Stimulated activated naive CD8-positive, alpha-beta T cell treated with anti-CD3 and anti-CD28 coated beads, Interleukin-15, Interleukin-2, amounts not matched to agents 100 ng/mL and 50 ng/mL, for 24 hours (primary cell): ENCODE measurements around the gene RALGPS2.
A peak's percentile ranks its signal among the peaks of the same experiment; 100 is the strongest.
"Not testable (repeated sequence)": the region's sequence is repeated elsewhere in the genome, so short reads cannot be mapped to it uniquely, and the experiment has no call there.

Source experiments
- H3K27ac Mint-ChIP-seq: one replicate; pipeline ENCODE4 v1.8.0; 2021; ENCODE audit warnings: mild to moderate bottlenecking, mixed read lengths
- H3K27me3 Mint-ChIP-seq: one replicate; pipeline ENCODE4 v1.8.0; 2021; ENCODE audit warnings: mixed read lengths
- H3K36me3 Mint-ChIP-seq: one replicate; pipeline ENCODE4 v1.8.0; 2021; ENCODE audit warnings: low read depth, mixed read lengths
- H3K4me1 Mint-ChIP-seq: one replicate; pipeline ENCODE4 v1.8.0; 2021; ENCODE audit warnings: low read depth, mixed read lengths
- H3K4me3 Mint-ChIP-seq: one replicate; pipeline ENCODE4 v1.8.0; 2021; ENCODE audit warnings: mild to moderate bottlenecking, mixed read lengths
- H3K9me3 Mint-ChIP-seq: one replicate; pipeline ENCODE4 v1.8.0; 2021; ENCODE audit warnings: mixed read lengths

Gene RALGPS2

DNA sequence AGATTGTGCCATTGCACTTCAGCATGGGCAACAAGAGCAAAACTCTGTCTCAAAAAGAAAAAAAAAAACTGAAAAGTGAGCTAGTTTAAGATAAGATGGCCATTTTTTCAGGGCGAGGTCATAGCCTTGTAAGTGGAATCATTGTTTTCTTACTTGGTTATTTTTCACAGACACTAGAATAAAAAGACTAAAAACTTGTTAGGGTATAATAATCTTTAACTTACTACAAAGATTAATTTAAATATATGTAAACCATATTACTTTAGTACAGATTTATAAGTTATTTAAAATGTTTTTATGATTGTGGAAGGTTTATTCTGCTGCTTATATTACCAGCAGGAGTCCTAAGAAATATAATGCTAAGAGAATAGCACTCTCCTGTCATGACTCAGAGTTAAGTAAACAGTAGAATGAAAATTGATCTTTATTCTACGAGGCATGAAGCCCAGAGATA, 122.4 kb downstream of the RALGPS2 start:
- Mint-ChIP-seq H3K27ac (no peak overlapping the region), H3K4me3 (no peak overlapping the region), H3K36me3 (no peaks in the 10 kb centered on the region), H3K27me3 (no peaks in the 10 kb centered on the region), H3K9me3 (no peaks in the 10 kb centered on the region), H3K4me1 (no peaks in the 10 kb centered on the region)

DNA sequence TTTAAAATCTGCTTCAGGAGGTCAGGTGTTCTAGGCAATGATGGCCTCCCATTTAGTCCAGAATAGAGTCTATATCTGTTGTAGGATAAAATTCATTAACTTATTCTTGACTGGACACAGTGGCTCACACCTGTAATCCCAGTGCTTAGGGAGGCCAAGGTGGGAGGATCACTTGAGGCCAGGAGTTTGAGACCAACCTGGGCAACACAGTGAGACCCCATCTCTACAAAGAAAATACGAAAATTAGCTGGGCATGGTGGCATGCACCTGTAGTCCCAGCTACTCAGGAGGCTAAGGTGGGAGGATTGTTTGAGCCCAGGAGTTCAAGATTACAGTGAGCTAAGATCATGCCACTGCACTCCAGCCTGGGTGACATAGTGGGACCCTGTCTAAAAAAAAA, 122.9 kb downstream of the RALGPS2 start:
- not testable (repeated sequence) for H3K27ac Mint-ChIP-seq, H3K27me3 Mint-ChIP-seq, H3K9me3 Mint-ChIP-seq, H3K36me3 Mint-ChIP-seq, H3K4me3 Mint-ChIP-seq, H3K4me1 Mint-ChIP-seq

DNA sequence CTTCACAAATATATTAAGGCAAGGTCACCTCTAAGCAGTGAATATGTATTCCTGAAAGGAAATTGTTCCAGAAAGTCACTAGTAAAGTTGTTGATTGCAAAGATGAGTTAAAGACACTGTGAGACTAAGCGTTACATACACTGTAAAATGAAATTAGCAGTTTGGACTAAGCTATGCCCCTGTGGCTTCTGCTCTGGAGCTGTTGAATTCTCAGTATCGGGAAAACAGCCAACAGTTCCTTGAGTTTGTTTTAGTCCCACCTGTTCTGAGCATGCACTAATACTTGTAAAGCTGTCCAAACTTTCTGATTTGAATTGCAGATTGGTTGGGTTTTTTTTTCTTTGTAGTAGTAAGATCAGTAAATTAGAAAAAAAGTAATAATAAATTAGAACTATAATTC, 124.9 kb downstream of the RALGPS2 start:
- Mint-ChIP-seq H3K9me3 (no peaks in the 10 kb centered on the region), H3K27ac (no peak overlapping the region), H3K4me3 (no peak overlapping the region), H3K4me1 (no peaks in the 10 kb centered on the region), H3K36me3 (no peaks in the 10 kb centered on the region), H3K27me3 (no peaks in the 10 kb centered on the region)

DNA sequence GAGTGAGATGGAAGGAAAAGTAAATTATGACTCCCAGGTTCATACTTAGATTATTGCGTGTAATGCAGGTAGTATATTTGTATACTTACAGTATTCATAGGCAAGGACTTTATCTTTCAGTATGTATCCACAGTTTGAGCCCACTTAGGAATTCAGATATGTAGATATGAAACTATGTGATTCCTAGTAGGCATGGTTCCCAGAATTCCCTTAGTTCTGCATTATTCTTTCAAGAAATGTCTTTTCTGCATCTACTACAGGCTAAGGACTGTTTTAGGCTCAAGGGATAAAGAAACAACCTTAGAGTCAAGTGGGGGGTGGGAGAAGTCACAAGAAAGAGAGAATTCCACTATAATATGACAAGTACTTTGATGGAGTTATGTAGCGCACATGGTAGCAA, 132.1 kb downstream of the RALGPS2 start:
- Mint-ChIP-seq H3K36me3 (peaks cover 8% of the 10 kb centered on the region), H3K27ac (no peak overlapping the region), H3K4me3 (no peak overlapping the region), H3K27me3 (no peaks in the 10 kb centered on the region), H3K4me1 (no peaks in the 10 kb centered on the region), H3K9me3 (no peaks in the 10 kb centered on the region)

DNA sequence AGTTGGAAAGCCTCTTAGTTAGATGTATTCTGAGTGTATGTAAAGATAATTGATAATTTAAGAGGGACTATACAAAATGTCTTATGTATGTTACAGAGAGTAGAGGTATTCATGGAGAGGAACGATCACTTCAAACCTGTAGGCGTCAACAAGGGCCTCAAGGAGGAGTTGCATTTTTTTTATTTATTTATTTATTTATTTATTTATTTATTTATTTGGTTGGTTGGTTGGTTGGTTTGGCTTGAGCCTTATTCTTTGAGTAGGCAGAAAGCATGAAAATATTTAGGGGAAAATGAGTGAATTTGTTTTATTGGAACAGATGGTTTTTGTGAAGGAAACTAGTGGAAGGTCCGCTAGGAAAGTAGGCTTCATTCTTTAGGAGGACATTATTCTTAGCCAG, 137.4 kb downstream of the RALGPS2 start:
- peaks cover 4% of the 10 kb centered on the region for H3K4me1 Mint-ChIP-seq
- peaks cover 15% of the 10 kb centered on the region for H3K36me3 Mint-ChIP-seq
- no peak overlapping the region for H3K4me3 Mint-ChIP-seq
- H3K27me3 Mint-ChIP-seq: no peaks in the 10 kb centered on the region
- H3K27ac Mint-ChIP-seq: no peak overlapping the region
- H3K9me3 Mint-ChIP-seq: no peaks in the 10 kb centered on the region

DNA sequence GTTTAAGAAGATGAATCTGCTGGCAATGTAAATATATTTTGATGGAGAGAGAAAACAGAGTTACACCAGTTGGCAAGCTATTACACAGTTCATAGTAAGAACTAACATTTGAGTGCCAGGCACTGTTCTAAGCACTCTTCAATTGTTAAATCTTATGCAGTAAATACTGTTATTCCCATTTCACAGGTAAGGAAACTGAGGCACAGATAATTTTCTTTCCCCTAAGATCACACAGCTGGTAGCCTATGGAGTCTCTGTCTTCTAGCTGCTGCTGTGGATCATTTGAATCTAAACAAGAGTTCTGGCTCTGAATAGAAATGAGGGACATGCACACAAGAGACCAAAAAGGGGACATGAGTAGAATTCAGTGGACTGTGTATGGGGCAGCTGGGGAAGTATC, 137.8 kb downstream of the RALGPS2 start:
- H3K9me3 Mint-ChIP-seq: no peaks in the 10 kb centered on the region
- no peak overlapping the region for H3K27ac Mint-ChIP-seq

DNA sequence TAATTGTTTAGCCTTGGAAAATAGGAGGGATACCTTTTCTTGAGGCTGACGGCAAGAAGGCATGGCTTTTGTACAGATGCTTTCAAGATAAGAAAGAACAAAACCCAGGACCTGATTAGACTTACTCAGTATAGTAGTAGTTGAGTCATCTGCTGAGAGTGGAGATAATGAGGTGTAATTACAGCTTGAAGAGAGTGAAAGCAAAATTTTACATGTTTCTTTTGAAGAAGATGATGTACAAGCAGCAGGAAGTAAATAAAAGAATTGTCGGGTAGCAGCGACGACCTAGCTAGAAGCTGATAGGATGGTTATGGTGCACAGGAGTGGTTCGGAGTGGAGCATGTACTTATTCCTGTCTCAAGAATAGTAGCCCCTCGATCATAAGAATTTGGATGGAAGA, 139.3 kb downstream of the RALGPS2 start:
- H3K36me3 Mint-ChIP-seq: peaks cover 15% of the 10 kb centered on the region
- no peak overlapping the region for H3K4me3 Mint-ChIP-seq
- no peaks in the 10 kb centered on the region for H3K27me3 Mint-ChIP-seq
- no peak overlapping the region for H3K27ac Mint-ChIP-seq
- no peaks in the 10 kb centered on the region for H3K9me3 Mint-ChIP-seq
- H3K4me1 Mint-ChIP-seq: peaks cover 9% of the 10 kb centered on the region

More for the DNA sequence above, 137.8 kb downstream of the RALGPS2 start:
- no peak overlapping the region for H3K4me3 Mint-ChIP-seq
- peaks cover 8% of the 10 kb centered on the region for H3K4me1 Mint-ChIP-seq
- H3K36me3 Mint-ChIP-seq: peaks cover 19% of the 10 kb centered on the region
- no peaks in the 10 kb centered on the region for H3K27me3 Mint-ChIP-seq

DNA sequence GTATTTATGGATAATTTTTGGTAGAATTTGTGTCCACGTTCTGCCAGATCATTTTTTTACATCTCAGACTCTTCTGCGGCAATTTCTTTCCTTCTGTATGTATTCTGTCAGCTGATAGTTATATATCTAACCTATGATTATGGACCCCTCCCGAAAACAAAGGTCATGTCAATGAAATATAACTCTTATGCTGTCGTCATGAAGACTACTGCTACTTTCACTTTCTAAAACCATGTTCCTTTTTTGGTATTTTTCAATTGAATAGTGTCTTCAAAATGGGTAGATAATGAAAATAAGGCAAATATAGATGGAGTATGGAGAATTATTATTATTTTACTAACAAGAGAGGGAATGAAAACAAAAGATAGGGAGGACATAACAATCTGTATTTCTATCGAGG, 142.6 kb downstream of the RALGPS2 start:
- peak overlapping the region; percentile 50 for H3K27ac Mint-ChIP-seq
- H3K4me3 Mint-ChIP-seq: peak overlapping the region; percentile 4
- H3K9me3 Mint-ChIP-seq: no peaks in the 10 kb centered on the region
- H3K36me3 Mint-ChIP-seq: peaks cover 11% of the 10 kb centered on the region
- H3K27me3 Mint-ChIP-seq: no peaks in the 10 kb centered on the region
- peaks cover 11% of the 10 kb centered on the region for H3K4me1 Mint-ChIP-seq

DNA sequence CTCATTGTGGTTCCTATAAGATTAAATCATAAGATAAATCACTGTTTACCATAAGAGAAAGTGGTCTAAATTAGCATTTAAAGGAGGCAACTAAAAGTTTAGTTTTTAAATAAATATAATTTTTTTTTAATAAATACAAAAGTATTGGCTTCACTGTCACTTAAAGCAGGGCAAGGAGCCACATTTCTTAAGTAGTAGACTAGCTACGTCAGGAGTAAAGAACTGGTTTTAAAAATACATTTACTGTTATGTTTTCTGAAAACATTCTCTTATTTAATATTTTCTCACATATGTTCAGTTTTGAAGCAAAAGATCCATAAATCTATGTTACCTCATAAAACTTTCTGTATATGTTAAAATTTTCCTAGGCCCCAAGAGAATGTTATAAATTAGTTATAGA, 143.7 kb downstream of the RALGPS2 start:
- H3K27me3 Mint-ChIP-seq: no peaks in the 10 kb centered on the region
- peaks cover 11% of the 10 kb centered on the region for H3K36me3 Mint-ChIP-seq
- no peaks in the 10 kb centered on the region for H3K9me3 Mint-ChIP-seq
- H3K27ac Mint-ChIP-seq: no peak overlapping the region
- H3K4me3 Mint-ChIP-seq: no peak overlapping the region
- H3K4me1 Mint-ChIP-seq: peaks cover 14% of the 10 kb centered on the region

DNA sequence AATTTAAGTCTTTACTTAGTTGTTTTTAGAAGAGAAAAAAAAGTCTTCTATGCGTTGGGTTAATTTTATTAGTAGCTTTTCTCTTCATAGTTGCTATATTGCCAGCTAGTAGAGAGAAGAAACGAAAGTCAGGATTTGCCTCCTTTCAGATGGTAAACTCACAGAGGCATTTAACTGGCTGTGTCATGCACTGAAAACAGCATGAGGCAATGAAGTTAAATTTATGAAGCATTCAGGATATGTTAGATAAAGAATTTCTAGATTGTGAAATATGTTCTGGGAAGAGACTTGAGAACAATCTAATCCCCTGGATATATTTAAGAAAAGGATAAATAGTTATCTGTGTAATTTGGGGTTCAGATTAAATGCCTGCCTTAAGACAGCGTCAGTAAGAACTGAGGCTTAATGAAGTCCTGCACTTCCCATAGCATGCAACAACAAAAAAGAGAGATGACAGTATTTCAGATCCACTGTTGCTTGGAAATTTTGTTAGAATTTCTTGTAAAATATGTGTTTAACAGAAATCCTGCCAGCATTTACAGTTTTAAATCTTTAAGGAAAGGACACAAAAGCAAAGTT, 144.2 kb downstream of the RALGPS2 start:
- Mint-ChIP-seq H3K4me1 (peaks cover 14% of the 10 kb centered on the region), H3K27ac (no peak overlapping the region), H3K36me3 (peaks cover 10% of the 10 kb centered on the region), H3K4me3 (no peak overlapping the region), H3K9me3 (no peaks in the 10 kb centered on the region), H3K27me3 (no peaks in the 10 kb centered on the region)

DNA sequence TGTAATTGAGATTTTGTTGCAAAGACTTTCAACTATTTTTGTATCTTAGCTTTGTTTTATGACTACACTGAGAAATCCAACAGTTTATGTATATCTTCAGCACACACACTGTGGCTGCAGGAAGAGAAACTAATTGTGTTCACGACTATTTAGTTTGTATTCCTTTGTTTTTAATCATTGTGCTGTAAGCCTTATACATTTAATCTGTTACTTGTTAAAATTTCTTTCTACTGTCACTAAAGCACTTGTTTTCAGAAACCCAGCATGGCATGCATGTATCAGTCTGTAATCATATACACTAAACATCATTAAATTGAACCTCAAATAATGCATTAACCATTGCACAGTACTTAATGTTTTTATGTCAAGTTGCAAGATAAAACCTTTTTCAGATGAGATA, 145.2 kb downstream of the RALGPS2 start:
- H3K36me3 Mint-ChIP-seq: peaks cover 7% of the 10 kb centered on the region

DNA sequence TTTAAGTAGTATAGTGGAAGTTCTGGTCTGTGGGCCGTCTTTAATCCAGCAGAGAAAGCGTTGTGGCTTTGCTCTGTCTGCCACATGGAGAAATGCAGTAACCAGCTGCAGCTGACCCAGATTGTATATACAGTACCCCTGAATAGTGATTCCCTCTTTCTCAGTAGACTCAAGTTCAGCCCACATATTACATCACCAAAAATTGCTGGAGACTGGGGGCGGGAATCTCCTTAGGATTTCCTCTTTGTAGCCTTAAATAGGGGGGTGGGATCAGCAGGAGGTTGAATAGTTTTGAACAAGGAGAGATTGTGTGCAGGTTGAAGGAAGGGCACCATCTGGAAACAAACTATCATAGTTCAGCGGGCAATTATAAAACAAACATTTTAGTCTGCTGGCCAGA, 145.9 kb downstream of the RALGPS2 start, which contains the start of gene ANGPTL1:
ANGPTL1 (minus strand) TSS at position 134 of the 400 bp plus-strand sequence. CDS start 5,301 bp downstream, outside the sequence.
- Mint-ChIP-seq H3K27me3 (no peaks in the 10 kb centered on the region), H3K4me3 (no peak within 1 kb of the TSS), H3K27ac (no peak within 1 kb of the TSS), H3K4me1 (peaks cover 11% of the 10 kb centered on the region), H3K9me3 (no peaks in the 10 kb centered on the region), H3K36me3 (peaks cover 7% of the 10 kb centered on the region)

More for the DNA sequence above, 145.2 kb downstream of the RALGPS2 start:
- no peaks in the 10 kb centered on the region for H3K27me3 Mint-ChIP-seq
- H3K4me3 Mint-ChIP-seq: no peak overlapping the region
- no peaks in the 10 kb centered on the region for H3K9me3 Mint-ChIP-seq
- no peak overlapping the region for H3K27ac Mint-ChIP-seq
- peaks cover 11% of the 10 kb centered on the region for H3K4me1 Mint-ChIP-seq

DNA sequence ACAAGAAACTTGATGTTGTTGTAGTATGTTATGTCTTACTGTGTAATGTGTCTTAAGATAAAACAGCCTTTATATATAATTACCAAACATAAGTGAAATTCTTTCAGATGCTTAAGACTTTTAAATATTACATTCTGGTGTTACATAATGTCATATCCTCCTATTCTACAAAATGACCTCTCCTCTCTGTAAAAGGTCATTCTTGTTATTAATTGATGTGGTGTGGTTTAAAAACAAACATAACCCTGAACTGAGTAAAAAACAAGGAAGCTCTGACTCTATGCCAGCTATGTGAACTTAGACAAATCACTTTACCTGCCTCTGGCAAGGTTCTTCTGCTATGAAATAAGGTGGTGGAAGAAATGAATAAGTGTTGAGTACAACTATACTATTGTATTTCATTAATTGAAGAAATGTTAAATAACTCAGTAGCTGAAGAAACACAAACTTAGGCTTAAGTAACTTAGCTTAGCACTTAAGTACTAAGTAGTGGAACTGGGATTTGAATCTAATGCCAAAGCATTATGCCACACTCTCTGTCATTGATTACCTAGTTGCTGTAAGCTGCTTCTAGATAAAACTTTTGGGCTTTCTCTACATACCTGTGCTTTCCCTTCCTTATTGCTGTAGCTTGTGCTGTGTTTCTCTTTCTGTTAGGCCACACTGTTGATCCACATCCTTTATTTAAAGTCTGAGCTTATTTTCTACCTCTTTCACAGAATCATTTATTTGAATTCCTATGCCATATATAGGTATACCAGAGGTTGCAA, 146.7 kb downstream of the RALGPS2 start:
- Mint-ChIP-seq H3K9me3 (no peaks in the 10 kb centered on the region), H3K4me1 (peaks cover 11% of the 10 kb centered on the region), H3K27me3 (no peaks in the 10 kb centered on the region), H3K27ac (no peak overlapping the region), H3K36me3 (peaks cover 7% of the 10 kb centered on the region), H3K4me3 (no peak overlapping the region)

DNA sequence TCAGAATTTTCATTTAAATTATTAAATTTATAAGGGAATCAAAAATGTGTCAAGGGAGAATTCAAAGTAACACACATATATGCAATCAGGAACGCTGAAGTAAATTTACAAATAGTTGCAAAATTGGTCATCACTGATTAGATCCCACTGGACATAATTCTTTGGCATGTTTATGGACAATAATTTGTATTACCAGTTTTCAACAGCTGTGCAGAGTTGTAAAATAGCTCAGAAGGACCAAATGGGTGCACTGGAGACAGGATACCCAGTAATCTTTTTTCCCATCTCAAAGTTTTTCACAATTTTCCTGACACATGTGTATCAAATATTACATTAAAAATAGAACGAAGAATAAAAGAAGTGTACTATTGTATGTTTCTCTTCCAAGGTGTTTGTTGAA, 149.9 kb downstream of the RALGPS2 start:
- Mint-ChIP-seq H3K4me3 (no peak overlapping the region), H3K36me3 (no peaks in the 10 kb centered on the region), H3K27ac (no peak overlapping the region), H3K27me3 (no peaks in the 10 kb centered on the region), H3K9me3 (no peaks in the 10 kb centered on the region), H3K4me1 (peaks cover 5% of the 10 kb centered on the region)

DNA sequence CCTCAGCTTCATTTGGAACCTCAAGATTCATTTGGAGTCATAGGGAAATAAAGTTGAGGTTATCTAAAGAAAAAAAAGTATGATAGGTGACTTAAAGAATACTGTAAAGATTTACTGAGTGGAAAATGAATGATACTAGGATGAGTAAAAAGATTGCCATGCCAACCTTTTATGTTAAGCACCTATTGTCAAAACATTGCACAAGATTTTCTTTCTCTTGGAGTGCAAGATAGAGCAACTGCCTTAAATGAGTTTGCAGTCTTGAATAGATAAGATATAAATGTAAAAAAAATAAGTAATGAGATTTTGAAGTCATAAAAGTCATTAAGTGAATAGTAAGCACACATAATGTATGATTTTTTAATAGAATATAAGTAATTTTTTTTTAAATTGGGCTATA, 150.9 kb downstream of the RALGPS2 start:
- Mint-ChIP-seq H3K4me3 (no peak overlapping the region), H3K4me1 (peaks cover 5% of the 10 kb centered on the region), H3K36me3 (no peaks in the 10 kb centered on the region), H3K27me3 (no peaks in the 10 kb centered on the region), H3K9me3 (no peaks in the 10 kb centered on the region), H3K27ac (no peak overlapping the region)

DNA sequence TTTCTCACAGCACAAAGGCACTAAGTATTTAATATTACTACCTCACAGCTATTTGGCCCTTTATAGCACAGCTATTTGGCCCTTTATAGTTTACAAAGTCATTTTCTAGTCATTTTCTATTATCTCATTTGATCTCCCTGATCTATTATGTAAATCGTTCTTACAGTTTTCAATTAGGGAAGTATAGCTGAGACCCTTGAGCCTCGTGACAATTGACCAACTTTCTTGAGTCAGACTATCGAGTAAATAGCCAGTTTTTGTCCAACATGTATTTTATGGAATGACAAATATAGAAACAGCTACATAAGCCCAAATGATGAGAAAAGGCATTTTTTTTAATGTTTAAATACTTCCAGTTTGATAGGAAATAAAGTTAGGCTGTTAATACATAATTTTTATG, 152.9 kb downstream of the RALGPS2 start:
- Mint-ChIP-seq H3K4me3 (no peak overlapping the region), H3K4me1 (peaks cover under 1% of the 10 kb centered on the region), H3K36me3 (no peaks in the 10 kb centered on the region), H3K27me3 (no peaks in the 10 kb centered on the region), H3K27ac (no peak overlapping the region), H3K9me3 (no peaks in the 10 kb centered on the region)
